Measurements from ENCODE around the gene RBM38.
"Not testable (repeated sequence)": the region's sequence is repeated elsewhere in the genome, so short reads cannot be mapped to it uniquely, and the experiment has no call there.

The RBM38 gene

GRCh38 chr20:57390604-57391438 is at the start of gene RBM38:
RBM38 (plus strand) TSS chr20:57391396; CDS start chr20:57391582, 186 bp downstream.
- peak; percentile 65 for DNase-seq
- in situ Hi-C loops (cut with HindIII; ENCODE audit: low pct_ligation_motif_present, low pct_unique_long_range_greater_than_20kb, low sequenced_read_pairs): no loop called here

- DNase-seq: no peak
- in situ Hi-C loops (cut with HindIII; ENCODE audit: low pct_ligation_motif_present, low pct_unique_long_range_greater_than_20kb, low sequenced_read_pairs): no loop called here
Measured at GRCh38 chr20:57341663-57342062, 49.5 kb upstream of the RBM38 start.

- DNase-seq: no peak
- in situ Hi-C loops (cut with HindIII; ENCODE audit: low pct_ligation_motif_present, low pct_unique_long_range_greater_than_20kb, low sequenced_read_pairs): no loop called here
Measured at GRCh38 chr20:57342829-57343228, 48.4 kb upstream of the RBM38 start.

- in situ Hi-C loops (cut with HindIII; ENCODE audit: low pct_ligation_motif_present, low pct_unique_long_range_greater_than_20kb, low sequenced_read_pairs): no loop called here
- peak; percentile 64 for DNase-seq
Measured at GRCh38 chr20:57346477-57346876, 44.7 kb upstream of the RBM38 start.

GRCh38 chr20:57347393-57347792 is 43.8 kb upstream of the RBM38 start:
- in situ Hi-C loops (cut with HindIII; ENCODE audit: low pct_ligation_motif_present, low pct_unique_long_range_greater_than_20kb, low sequenced_read_pairs): no loop called here
- DNase-seq: no peak

- DNase-seq; in situ Hi-C loops (cut with HindIII; ENCODE audit: low pct_ligation_motif_present, low pct_unique_long_range_greater_than_20kb, low sequenced_read_pairs): not testable (repeated sequence)
Measured at GRCh38 chr20:57348200-57348921, 42.8 kb upstream of the RBM38 start.

- DNase-seq; in situ Hi-C loops (cut with HindIII; ENCODE audit: low pct_ligation_motif_present, low pct_unique_long_range_greater_than_20kb, low sequenced_read_pairs): not testable (repeated sequence)
Measured at GRCh38 chr20:57348922-57349574, 42.1 kb upstream of the RBM38 start.

GRCh38 chr20:57350081-57350710 is 41.0 kb upstream of the RBM38 start:
- DNase-seq: no peak
- in situ Hi-C loops (cut with HindIII; ENCODE audit: low pct_ligation_motif_present, low pct_unique_long_range_greater_than_20kb, low sequenced_read_pairs): no loop called here

- DNase-seq; in situ Hi-C loops (cut with HindIII; ENCODE audit: low pct_ligation_motif_present, low pct_unique_long_range_greater_than_20kb, low sequenced_read_pairs): not testable (repeated sequence)
Measured at GRCh38 chr20:57350726-57351041, 40.5 kb upstream of the RBM38 start.

- peak; percentile 90 for DNase-seq
- in situ Hi-C loops (cut with HindIII; ENCODE audit: low pct_ligation_motif_present, low pct_unique_long_range_greater_than_20kb, low sequenced_read_pairs): no loop called here
Measured at GRCh38 chr20:57351042-57351783, 40.0 kb upstream of the RBM38 start, which contains the start of gene RAE1. RAE1 (plus strand) TSS chr20:57351255; CDS start chr20:57354039, 2,784 bp downstream.

GRCh38 chr20:57352305-57352704 is 38.9 kb upstream of the RBM38 start:
- in situ Hi-C loops (cut with HindIII; ENCODE audit: low pct_ligation_motif_present, low pct_unique_long_range_greater_than_20kb, low sequenced_read_pairs): no loop called here

GRCh38 chr20:57353351-57353750 is 37.8 kb upstream of the RBM38 start:
- in situ Hi-C loops (cut with HindIII; ENCODE audit: low pct_ligation_motif_present, low pct_unique_long_range_greater_than_20kb, low sequenced_read_pairs): no loop called here
- no peak for DNase-seq

More at GRCh38 chr20:57352305-57352704, 38.9 kb upstream of the RBM38 start:
- no peak for DNase-seq

- peak; percentile 41 for DNase-seq
- in situ Hi-C loops (cut with HindIII; ENCODE audit: low pct_ligation_motif_present, low pct_unique_long_range_greater_than_20kb, low sequenced_read_pairs): no loop called here
Measured at GRCh38 chr20:57361517-57361916, 29.7 kb upstream of the RBM38 start.

- in situ Hi-C loops (cut with HindIII; ENCODE audit: low pct_ligation_motif_present, low pct_unique_long_range_greater_than_20kb, low sequenced_read_pairs): no loop called here
- DNase-seq: no peak
Measured at GRCh38 chr20:57364451-57364850, 26.7 kb upstream of the RBM38 start.

GRCh38 chr20:57369596-57369995 is 21.6 kb upstream of the RBM38 start:
- DNase-seq: no peak
- in situ Hi-C loops (cut with HindIII; ENCODE audit: low pct_ligation_motif_present, low pct_unique_long_range_greater_than_20kb, low sequenced_read_pairs): no loop called here

GRCh38 chr20:57370316-57370715 is 20.9 kb upstream of the RBM38 start:
- in situ Hi-C loops (cut with HindIII; ENCODE audit: low pct_ligation_motif_present, low pct_unique_long_range_greater_than_20kb, low sequenced_read_pairs): no loop called here
- no peak for DNase-seq

GRCh38 chr20:57371363-57371762 is 19.8 kb upstream of the RBM38 start:
- in situ Hi-C loops (cut with HindIII; ENCODE audit: low pct_ligation_motif_present, low pct_unique_long_range_greater_than_20kb, low sequenced_read_pairs): no loop called here
- no peak for DNase-seq

GRCh38 chr20:57372157-57372556 is 19.0 kb upstream of the RBM38 start:
- in situ Hi-C loops (cut with HindIII; ENCODE audit: low pct_ligation_motif_present, low pct_unique_long_range_greater_than_20kb, low sequenced_read_pairs): no loop called here
- no peak for DNase-seq
